GM19238 (cell line): ENCODE results near the gene STYX.
"Not testable (repeated sequence)": the region's sequence is repeated elsewhere in the genome, so short reads cannot be mapped to it uniquely, and the experiment has no call there.

Source experiments
- DNase-seq: peaks from one replicate; pipeline ENCODE4 v3.0.0; 2011; ENCODE audit warnings: low spot score; ENCODE audit not compliant: insufficient read length

The STYX gene

DNA sequence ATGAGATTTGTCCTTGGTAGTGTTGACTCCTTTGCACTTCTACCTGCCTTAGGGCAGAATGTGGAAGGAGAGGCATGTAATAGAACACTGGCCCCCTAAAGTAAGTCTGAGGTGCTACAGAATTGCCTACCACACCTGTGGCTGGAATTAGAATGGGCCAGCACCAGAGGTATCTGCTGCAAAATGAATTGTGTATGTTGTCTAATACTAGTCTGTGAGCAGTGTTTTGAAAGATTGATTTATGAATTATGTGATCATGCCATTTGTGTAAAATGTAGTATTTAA lies 5.7 kb upstream of the STYX start:
- no peak for DNase-seq

DNA sequence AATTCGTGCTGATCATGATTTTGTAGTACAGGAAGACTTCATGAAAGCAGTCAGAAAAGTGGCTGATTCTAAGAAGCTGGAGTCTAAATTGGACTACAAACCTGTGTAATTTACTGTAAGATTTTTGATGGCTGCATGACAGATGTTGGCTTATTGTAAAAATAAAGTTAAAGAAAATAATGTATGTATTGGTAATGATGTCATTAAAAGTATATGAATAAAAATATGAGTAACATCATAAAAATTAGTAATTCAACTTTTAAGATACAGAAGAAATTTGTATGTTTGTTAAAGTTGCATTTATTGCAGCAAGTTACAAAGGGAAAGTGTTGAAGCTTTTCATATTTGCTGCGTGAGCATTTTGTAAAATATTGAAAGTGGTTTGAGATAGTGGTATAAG lies 2.5 kb upstream of the STYX start:
- not testable (repeated sequence) for DNase-seq

DNA sequence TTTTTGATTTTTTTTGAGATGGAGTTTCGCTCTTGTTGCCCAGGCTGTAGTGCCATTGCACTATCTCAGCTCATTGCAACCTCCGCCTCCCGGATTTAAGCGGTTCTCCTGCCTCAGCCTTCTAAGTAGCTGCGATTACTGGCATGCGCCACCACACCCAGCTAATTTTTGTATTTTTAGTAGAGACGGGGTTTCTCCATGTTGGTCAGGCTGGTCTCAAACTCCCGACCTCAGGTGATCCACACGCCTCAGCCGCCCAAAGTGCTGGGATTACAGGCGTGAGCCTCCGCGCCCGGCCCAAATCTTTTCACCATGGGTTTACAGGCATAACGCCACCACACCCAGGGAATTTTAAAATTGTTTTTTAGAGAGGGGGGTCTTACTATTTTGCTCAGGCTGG lies 931 bp upstream of the STYX start:
- DNase-seq = not testable (repeated sequence)

DNA sequence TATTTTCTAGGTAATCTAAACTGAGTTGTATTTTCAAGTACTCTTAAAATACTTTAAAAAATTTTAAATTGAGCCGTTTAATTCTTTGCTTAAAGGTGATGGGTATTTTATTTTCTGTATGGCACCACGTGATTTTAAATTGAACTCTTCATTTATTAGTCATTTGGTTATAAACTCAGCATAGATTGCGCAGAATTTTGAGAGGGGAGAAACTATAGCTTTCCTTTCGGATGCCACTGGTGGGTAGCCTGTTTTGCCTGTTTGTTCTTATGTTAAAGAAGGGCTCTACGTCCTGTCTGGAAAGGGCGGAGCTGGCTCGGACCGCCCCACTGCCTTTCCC lies 411 bp upstream of the STYX start:
- DNase-seq = no peak

DNA sequence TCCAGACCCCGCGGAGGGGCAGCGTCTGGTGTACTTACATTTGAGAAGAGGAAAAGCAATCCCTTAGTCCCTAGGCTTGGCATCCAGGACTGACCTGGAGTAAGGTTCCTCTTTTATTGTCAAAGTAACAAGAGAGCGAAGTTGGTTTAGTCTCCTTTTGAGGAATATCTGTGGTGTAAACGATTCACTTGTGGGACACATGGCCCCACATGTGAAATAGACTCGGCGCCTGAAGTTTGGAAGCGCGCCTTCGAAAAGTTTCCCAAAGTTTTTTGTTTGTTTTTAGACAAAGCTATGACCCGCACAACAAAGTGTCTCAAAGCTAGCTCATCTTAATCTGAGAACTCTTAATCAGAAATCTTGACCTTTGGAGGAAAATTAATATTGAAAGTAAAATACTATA lies 744 bp downstream of the STYX start:
- DNase-seq = no peak

DNA sequence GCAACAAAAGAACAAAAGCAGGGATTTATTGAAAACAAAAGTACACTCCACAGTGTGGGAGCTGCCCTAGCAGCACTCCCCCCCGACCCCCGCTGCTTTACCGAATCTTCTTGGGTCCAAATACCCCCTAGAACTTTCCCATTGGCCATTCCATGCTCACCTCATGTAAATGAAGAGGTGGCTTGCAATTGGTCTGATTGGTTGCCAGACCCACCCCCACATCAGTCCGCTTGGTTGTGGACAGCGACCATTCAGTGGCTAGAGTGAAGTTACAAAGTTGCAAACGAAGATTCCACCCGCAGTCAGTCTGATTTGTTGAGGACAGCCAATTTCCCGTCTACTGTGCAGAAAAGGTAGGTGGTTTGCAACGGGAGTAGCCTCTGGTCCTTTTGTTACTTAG lies 3.9 kb downstream of the STYX start:
- no peak for DNase-seq

DNA sequence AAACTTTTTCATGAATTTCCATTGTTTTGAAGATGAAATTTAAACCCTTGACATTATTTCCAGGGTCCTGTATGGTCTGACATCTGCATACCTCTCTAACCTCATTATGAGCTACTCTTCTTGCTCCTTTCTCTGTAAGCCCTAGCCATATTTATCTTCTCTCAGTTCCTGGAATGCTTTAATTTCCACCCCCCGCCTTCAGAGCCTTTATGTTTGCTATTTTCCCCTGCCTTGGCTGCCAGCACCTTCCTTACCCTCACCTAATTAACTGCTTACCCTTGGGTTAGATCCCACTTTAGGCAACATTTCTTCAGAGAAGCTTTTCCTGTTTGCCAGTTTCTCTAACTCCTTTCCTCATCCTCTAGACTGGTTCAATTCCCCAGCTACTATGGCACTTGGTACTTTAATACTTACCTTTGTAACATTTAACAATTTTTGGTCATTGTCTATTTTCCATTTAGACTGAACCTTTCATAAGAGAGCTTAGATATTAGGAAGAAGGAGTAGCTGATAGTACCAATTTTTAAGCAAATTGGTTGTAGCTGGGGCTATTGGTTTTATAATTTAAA lies 6.0 kb downstream of the STYX start:
- no peak for DNase-seq

- no peak for DNase-seq
These were observed 8.4 kb downstream of the STYX start for GRCh38 chr14:52738409-52738808.

DNA sequence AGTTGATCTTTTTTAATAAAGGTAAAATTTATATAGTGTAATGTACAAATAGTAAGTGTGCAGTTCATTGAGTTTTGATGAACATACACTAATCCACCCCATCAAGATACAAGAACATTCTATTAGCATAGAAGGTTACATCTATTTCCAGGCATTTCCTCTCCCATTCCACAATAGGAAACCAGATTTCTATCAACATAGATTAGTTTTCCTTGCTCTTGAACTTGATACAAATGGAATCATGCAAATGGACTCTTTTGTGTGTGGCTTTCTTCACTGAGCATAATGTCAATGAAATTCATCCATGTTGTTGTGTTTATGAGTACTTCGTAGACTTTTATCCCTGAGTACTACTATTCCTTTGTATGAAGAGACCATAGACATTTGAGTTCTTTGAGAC lies 10.8 kb downstream of the STYX start:
- DNase-seq = no peak

DNA sequence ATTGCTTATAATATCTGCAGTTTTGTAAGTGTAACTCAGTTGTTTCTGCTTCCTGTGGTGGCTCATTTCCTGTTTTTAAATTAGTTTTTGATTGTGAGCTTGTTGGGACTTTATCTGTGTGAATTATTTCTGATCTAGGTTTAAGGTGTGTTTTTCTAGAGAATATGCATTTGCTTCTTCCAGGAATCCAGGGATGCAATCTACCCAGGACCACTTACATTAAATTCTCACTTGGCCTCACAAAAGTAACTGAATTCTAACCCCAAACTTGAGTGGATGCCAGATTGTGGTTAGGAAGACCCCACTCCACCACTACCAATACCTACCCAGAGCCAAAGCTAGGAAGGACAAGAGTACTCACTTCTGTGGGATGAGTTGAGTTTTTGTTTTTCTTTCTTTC lies 11.9 kb downstream of the STYX start:
- no peak for DNase-seq

DNA sequence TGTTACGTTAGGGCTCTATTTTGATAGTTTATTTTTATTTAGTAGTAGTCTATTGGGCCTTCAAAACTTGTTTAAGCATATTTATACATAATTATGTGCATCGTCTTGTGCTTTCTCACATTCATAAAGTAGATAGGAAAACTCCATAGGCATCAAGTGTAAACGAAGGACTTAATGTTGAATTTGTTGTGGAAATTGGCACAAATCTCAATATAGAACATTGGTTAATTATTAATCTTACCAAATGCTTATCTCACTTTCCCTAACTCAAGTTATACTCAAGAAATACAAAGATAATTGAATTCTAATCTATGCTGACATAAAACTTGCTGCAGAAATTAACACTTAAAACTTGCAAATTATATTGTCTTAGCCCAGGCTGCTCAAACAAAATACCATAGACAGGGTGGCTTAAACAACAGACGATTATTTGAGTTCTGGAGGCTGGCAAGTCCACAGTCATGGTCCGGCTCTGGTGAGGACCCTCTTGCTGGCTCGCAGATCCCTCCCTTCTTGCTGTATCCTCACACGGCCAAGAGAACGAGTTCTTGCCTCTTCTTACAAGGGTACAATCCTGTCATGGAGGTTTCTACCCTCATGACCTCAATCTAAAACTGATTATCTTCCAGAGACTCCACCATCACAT lies 18.8 kb downstream of the STYX start:
- no peak for DNase-seq

DNA sequence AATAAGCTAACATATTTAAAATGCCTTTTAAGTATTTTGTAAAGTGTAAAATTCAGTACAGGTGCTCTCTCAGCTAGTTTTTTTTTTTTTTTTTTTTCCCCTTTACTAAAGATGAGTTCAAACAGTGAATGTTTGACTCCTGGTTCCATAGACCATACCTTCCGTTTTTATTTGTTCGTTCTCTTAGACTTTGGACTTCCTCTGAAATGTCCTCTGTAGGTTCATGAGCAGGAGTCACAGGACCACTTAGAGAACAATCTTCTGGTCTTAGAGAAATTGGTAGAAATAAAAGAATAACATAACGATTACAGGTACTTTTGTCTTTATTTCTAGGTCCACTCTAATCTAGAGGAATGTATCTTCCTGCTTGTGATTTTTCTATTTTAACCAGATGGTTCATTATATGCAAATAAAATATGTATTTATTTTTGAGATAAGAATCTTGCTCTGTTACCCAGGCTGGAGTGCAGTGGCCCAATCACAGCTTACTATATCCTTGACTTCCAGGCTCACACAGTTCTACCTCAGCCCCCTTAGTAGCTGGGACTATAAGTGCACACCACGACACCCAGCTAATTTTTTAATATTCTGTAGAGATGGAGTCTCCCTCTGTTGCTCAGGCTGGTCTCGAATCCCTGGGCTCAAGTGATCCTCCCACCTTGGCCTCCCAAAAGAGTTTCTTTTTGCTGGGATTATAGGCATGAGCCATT lies 25.8 kb downstream of the STYX start:
- DNase-seq = no peak

DNA sequence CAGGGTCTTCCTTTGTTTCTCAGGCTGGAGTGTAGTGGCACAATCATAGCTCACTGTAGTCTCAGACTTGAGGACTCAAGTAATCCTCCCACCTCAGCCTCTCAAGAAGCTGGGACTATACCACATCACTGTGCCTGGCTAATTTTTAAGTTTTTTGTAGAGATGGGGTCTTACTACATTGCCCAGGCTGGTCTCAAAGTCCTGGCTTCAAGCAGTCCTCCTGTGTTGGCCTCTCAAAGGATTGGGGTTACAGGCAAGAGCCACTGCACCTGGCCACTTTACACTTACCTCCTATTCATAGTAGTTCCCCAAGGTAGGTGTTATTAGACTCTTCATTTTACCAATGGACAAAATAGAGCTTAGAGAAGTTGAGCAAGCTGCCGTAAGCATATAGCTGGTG lies 29.2 kb downstream of the STYX start:
- no peak for DNase-seq

DNA sequence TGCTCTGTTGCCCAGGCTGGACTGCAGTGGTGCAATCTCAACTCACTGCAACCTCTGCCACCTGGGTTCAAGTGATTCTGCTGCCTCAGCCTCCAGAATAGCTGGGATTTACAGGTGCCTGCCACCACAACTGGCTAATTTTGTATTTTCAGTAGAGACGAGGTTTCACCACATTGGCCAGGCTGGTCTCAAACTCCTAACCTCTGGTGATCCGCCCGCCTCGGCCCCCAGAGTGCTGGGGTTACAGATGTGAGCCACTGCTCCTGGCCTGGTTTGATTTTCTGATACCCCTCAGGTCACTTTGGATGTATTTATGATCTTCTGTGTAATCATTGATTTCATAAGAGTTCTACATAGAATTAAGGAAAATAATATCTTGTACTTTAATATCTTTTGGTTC lies 33.0 kb downstream of the STYX start:
- DNase-seq = not testable (repeated sequence)

DNA sequence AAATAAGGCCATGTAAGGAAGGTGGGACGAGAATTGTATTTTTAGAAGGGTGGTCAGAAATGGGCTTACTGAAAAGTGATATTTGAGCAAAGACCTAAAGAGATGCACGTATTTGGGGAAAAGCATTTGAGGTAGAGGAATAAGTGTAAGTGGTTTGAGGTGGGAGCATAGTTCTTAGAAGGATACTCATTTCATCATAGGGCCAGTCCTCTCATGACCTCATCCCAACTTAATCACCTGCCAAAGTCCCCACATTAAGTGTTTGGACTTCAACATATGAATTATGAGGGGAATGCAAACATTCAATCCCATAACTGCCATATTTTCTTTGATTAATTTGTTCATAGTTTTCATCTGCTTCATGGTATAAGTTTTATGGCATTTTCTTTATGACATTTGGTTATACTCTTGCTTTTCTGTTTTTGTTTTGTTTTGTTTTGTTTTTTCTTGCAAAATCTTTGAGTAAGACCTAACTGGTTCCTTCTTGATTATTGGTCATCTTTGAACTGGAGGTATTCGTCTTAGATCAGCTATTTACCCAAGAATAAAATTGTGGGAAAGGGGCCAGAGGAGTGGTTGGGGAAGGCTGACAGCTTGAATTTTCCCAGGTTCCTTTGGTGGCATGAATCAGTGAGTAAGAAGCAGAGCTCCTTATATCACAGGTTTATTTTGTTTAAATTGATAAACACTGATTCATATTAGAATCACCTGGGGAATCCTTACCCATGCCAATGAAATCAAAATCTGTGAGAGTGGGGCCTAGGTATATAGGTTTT lies 37.3 kb downstream of the STYX start:
- no peak for DNase-seq

- DNase-seq = no peak
These were observed 39.9 kb downstream of the STYX start for GRCh38 chr14:52769887-52770286.

DNA sequence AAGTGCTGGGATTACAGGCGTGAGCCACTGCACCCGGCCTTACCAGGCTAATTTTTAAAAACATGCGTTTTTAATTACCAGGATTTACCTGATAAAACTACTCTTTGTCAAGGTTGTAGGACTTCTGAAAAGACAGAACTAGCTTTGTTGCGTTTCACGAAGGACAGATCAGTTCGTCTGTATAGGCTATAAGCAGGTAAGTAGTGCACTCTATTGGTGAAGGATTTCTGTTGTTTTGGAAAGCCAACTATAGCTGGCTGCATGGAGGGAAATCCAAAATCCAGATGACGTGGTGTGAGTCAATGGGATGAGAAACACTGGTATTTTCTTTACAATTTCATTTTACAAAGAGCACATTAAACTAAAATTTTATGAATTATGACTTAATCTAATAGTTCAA lies 46.9 kb downstream of the STYX start:
- DNase-seq = no peak

DNA sequence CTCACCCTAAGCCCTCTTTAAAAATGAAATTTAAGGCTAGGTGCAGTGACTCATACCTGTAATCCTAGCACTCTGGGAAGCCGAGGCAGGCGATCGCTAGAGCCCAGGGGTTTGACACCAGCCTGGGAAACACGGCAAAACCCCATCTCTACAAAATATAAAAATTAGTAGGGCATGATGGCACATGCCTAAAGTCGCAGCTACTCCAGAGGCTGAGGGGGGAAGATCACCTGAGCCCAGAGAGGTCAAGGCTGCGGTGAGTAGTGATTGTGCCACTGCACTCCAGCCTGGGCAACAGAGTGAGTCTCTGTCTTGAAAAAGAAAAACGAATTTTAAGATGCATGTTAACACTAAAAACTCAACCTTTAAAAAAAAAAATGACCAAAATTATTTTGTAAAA lies 48.7 kb downstream of the STYX start:
- no peak for DNase-seq

- no peak for DNase-seq
These were observed 50.9 kb downstream of the STYX start for GRCh38 chr14:52780893-52781292.

GRCh38 chr14:52781629-52782028 lies 51.7 kb downstream of the STYX start:
- no peak for DNase-seq

- DNase-seq = no peak
These were observed 53.2 kb downstream of the STYX start for GRCh38 chr14:52783206-52783605.

DNA sequence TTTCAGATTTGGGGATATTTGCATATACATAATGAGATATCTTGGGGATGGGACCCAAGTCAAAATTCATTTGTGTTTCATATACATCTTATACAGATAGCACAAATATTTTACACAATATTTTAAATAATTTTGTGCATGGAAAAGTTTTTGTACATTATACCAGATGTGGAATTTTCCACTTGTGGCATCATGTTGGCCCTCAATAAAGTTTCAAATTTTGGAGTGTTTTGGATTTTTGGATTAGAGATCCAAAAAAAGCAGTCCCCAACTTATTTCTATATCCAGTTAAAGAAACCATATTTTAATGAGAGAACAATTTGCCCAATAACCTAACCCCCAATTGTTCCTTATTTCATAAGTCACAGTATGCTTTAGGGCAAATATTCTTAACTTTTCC lies 56.9 kb downstream of the STYX start:
- DNase-seq = no peak

- DNase-seq = no peak
These were observed 59.2 kb downstream of the STYX start for GRCh38 chr14:52789118-52789517.
